ENCODE results near the gene AFF3.
"Not testable (repeated sequence)": the region's sequence is repeated elsewhere in the genome, so short reads cannot be mapped to it uniquely, and the experiment has no call there.

Gene AFF3

GRCh38 chr2:99666256-99666655, 476.1 kb downstream of the AFF3 start:
- DNase-seq = no peak

DNA sequence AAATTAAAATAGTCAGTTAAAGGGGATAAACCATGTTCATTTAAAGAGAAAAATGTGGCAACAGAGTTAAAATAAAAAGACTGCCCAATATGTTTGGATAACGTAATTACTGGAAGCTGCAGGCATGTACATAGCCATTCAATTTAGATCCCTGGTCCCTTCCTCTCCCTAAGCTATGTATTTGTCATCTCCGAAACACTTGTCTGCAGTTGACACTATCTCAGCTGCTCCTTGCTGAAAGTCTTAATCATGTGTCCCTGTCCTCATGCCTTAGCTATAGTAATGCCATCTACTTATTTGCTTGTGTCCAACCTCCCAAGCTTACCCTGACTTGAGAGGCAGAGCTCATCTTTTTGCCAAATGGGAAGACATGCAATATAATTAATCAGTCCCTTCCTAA, 478.7 kb downstream of the AFF3 start:
- no peak for DNase-seq
- ATAC-seq = no peak

More at GRCh38 chr2:99666256-99666655, 476.1 kb downstream of the AFF3 start:
- ATAC-seq = no peak

GRCh38 chr2:99662761-99663341, 479.5 kb downstream of the AFF3 start:
- ATAC-seq (no peak), DNase-seq (no peak)

DNA sequence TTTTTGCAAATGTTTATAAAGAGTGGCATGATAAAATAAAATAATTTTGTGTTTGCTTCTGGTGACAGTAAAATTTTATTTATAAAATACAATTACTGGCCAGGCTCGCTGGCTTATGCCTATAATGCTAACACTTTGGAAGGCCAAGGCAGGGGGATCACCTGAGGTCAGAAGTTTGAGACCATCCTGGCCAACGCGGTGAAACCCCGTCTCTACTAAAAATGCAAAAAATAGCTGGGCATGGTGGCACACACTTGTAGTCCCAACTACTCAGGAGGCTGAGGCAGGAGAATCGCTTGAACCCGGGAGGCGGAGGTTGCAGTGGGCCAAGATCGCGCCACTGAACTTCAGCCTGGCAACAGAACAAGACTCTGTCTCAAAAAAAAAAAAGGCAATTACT, 480.6 kb downstream of the AFF3 start:
- not testable (repeated sequence) for ATAC-seq

DNA sequence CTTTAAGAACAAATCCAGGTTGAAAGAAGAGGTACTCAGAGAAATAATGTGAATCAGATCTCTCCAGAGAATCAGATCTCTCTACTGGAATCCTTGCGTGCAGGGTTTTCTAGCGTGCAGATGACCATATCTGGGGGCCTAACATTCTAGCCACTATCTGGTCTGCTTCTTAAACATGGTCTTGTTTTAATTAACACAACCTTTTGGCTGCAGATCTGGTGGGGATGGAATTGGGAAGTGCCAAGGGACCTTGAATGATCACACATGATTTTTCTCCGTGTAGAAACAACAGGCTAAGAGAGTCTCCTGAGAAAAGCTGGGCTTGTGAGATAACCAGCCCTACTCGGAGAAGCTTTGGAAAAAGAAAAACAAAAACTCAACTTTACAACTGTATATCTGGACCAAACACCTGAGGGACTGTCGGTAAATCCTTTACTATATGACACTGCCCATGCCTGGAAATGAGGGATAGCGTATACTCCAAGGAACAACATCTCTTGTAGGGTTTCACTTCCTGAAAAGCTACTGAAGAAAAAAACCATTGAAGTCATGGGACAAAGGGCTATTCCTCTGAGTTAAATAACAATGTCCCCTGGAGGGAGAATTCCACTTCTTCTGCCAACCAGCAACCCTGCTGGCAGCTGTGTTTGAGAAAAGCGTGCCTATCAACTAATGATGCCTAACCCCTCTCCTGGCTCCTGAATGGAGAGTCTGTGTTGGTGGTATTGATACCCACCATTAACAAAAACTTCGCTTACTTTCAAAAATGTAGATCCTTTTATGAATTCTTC, 481.6 kb downstream of the AFF3 start:
- DNase-seq (no peak), ATAC-seq (no peak)

More for the DNA sequence above, 480.6 kb downstream of the AFF3 start:
- DNase-seq = not testable (repeated sequence)

DNA sequence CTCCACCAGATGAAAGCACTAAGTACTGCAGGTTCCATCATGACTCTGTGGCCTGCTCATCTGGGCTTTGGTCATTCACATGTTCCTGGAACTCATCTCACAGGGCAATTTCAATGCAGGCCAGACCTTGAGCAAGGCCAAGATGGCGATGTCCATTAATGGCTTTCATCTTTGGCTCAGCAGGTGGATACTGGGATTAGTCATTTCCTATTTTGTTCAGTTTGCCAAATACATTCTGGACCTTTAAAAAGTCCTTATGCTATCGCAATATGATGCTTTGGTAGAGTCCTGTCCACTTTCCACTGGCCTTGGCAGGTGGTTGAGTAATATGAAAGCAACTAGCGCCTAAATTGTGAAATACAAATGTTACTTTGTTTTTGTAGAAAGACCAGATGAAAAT, 482.5 kb downstream of the AFF3 start:
- DNase-seq (no peak), ATAC-seq (no peak)

DNA sequence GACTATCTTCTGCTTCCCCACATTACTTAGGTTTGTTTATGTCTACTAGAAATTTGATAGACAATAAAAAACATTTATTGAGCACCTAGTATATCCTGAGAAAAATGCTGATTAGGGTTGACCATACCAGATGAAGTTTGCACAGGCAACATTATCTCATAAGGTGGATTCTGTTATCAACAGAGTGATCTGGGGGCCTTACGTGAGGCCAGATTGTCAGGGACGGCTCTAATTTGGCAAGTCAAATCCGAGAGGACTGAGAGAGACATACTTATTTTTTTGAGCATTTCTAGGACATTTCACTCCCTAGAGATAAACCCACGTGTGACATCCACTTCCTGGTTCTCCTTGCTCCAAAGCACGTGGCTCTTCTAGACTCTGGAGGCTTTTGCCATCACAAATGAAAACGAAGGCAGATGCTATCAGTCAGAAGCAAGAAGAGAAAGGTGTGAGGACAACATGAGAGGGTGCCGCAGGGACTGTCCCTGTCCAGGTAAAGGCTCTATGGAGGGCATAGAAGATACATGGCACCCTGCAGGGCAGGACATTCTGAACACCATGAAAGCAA, 484.6 kb downstream of the AFF3 start:
- no peak for DNase-seq
- no peak for ATAC-seq

- ATAC-seq (no peak), DNase-seq (no peak)
Observed at GRCh38 chr2:99656994-99657393, 485.4 kb downstream of the AFF3 start.

DNA sequence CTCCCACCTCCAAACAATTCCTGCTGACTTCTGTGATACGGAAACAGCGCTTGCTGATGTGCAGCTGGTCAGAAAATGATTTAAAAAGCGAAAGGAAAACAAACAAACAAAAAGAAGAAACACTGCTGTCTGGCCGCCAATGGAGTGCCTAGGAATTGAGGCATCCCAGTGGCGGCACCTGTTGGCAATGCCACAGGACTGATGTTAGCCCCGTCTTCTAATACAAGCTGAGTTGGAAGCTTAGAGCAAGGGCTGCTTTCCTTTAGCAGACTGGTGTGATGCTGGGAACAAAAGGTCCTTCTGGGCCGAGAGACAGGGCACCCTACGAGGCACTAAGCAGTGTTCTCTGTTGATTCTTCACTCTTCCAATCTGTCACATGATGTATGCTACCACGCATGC, 489.0 kb downstream of the AFF3 start:
- DNase-seq (no peak), ATAC-seq (no peak)

DNA sequence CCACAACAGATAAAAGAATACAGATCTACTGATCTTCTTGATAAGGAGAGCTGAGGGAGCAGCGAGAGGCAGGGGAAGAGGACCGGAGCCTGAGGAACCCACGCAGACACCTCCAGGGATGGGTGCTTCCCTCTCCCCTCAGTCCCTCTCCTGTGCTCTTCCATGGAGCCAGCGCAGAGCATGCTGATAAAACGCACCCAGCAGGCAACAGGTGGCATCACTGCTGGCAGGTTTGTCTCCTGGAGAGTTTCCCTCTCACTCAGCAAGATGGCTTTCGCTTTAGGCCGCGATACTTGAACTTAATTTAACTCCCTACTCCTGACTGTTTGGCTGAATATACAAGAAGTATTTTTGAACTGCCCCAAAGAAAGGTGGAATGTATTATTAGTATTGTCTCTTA, 489.5 kb downstream of the AFF3 start:
- DNase-seq (no peak), ATAC-seq (no peak)

- DNase-seq (no peak), ATAC-seq (no peak)
Observed at GRCh38 chr2:99651930-99652670, 490.3 kb downstream of the AFF3 start.

GRCh38 chr2:99648906-99649789, 493.2 kb downstream of the AFF3 start:
- DNase-seq = no peak

DNA sequence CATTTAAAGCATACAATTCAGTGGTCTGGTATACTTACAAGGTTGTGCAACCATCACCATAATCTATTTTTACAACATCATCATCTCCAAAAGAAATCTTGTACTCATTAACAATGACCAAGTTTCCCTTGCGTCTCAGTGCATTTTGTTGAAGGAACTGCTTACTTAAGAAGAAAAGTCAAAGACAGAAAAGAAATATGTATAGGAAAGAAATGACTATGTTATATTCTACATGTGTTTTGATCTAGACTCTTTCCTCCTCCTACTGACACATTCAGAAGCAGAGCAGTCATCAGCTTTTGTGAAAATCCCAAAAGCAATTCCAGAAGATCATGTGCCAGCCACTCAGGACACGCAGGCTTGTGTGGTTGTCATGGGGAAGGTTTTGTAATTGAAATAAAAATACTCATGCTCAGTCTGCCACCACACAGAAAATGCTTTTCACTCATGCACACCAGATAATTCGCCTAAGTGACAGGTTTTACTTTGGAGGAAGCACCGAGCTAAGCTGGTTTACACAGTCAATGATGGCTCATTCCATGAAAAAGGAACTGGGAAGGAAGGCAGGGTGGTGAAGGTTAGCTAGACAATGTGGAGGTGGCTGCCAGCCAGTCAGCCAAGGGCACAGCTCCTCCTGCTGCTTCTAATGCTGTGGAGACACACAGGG, 494.1 kb downstream of the AFF3 start:
- no peak for ATAC-seq
- DNase-seq = no peak

More at GRCh38 chr2:99648906-99649789, 493.2 kb downstream of the AFF3 start:
- ATAC-seq = no peak

DNA sequence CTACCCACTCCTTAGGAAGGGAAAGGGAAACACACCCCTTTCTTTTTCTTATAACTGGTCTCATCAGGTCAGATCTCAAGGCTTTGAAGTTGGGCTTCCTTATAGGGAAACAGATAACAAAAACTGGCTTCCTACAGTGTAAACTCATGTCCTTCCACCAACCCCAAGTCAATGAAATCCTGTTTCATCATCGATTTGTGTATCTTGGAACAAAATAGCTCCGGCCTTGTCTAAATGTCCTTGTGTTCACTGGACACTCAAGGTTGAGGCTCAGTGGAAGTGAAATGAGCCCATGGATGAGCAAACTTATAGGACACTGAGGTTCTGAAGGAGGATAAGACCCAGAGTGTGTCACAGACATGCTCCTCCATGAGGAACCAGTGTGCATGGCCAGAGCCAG, 496.4 kb downstream of the AFF3 start:
- DNase-seq (no peak), ATAC-seq (no peak)

GRCh38 chr2:99644419-99644787, 498.0 kb downstream of the AFF3 start:
- no peak for ATAC-seq
- DNase-seq = no peak

DNA sequence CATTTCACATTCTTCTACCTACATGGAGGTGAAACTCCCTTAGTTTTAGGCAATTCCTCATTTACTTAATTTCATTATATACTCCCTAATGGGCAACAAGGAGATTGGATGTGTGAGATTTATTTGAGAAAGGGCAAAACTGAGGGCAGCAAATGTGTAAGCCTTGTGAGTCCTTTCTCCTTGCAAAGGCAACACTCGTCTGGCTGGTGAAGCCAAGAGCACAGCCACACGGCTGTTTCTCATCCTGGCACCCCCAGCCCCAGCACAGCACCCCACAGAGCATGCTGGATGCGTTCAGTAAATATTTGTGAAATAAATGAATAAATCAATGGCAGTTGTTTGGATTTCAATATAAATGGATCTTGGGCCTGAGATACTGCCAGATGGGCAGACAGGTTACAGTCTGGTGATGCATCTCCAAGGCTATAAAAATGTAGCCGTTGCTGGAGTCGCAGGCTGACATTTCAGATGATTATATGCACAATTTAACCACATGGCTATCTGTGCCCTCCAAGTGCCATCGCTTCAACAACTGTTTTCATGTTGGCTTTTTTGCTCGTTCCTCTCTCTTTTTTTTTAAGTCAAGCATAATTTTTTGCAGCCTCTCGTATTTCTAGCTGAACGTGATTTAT, 498.5 kb downstream of the AFF3 start:
- DNase-seq (no peak), ATAC-seq (no peak)

- ATAC-seq = no peak
- no peak for DNase-seq
Observed at GRCh38 chr2:99641999-99642398, 500.4 kb downstream of the AFF3 start.

DNA sequence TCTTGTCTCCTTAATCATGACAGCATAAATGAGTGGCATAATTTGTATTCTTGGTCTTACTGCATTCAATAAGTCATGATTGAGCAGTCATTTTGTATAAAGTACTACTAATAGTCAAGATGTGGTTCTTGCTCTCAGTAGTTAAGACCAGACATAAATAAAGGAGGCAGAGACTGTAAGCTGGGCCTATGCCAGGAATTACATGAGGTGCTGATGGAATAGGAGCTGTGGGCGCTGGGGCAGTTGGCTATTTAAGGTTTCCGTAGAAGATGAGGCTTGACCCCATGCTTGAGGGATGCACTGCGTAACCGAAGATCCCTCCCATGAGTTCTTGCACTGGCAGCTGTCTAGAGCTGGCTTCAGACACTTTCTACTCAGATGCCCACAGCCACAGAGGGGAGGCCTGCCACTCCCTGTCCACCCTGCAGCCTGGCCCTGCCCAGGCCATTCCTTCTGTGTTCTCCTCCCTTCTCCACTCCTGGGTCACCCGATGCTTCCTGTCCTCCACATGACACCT, 501.7 kb downstream of the AFF3 start:
- no peak for DNase-seq
- no peak for ATAC-seq

DNA sequence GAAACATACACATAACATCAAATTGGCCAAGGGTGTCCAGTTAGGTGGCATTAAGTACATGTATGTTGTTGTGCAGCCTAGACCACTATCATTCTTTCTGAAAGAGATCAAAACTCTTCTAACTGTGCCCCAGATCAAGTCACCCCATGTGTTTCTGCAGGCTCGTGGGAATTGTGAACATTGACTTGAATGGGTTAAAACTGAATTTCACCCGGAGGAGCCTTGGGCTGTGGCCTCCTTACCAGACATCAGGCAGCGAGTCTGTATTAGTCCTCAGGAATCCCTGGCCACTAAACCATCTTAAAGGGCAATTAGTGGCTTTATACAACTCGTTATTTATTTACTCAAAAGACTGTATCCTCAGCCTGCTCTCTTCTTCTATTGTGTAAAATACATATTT, 503.6 kb downstream of the AFF3 start:
- ATAC-seq = no peak
- DNase-seq = no peak

DNA sequence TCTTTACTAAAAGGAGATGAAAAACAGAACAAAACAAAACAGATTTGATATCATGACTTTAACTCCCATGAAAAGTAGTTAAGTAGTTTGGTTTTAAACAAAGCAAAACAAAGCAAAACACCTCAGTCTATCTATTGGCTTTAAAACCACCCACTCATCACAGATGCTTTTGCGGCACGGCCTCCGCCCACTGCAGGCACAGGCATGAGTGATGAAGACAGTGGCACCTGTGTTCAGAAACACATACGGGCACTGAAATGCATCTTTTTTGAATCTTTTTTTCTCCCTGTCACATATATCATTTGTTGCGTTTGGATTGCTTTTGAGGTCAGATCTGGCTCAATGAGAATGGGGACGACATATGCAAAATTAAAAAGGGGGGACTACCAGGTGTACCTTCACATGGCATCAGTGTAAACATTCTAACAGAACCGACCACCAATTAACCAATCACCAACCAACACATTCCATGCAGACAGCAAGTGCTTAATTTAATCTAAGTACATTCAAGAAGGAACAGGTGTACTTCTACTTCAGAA, 505.2 kb downstream of the AFF3 start:
- ATAC-seq (no peak), DNase-seq (no peak)
